MCF 10A (cell line): ENCODE data around the gene ATF7IP. TPM values are rescaled to one million over a fixed set of nuclear protein-coding genes. Genes with fewer than 3 reads are reported as not detected.
A peak's percentile ranks its signal among the peaks of the same experiment; 100 is the strongest.

Source experiments
- BruUV-seq: library from RNA; stranded (reverse); fragments of 400-500 nt; replicated peaks from 2 replicates; lab custom pipeline; 2021; lab: Mats Ljungman, UMichigan
- CTCF ChIA-PET: fragments of 300-600 bp; sonication (Branson Sonifier 250); formaldehyde crosslinking; extraction: SDS; loops from one replicate; lab custom pipeline; 2021; ENCODE audit warnings: antibody characterized with exemption, inconsistent platforms; lab: Yijun Ruan, JAX
- POLR2A ChIA-PET: fragments of 300-600, 350-650 bp; sonication (Branson Sonifier 250); formaldehyde crosslinking; extraction: SDS; loops from one replicate; lab custom pipeline; 2020; ENCODE audit warnings: antibody characterized with exemption, inconsistent platforms; lab: Yijun Ruan, JAX
- DNase-seq: peaks from one replicate; pipeline ENCODE4 v3.0.0-alpha.2; 2018; ENCODE audit not compliant: unreplicated experiment
- H3K27ac Mint-ChIP-seq: one replicate; pipeline ENCODE4 v1.8.0; 2022; ENCODE audit warnings: mild to moderate bottlenecking, low read depth, mixed read lengths; ENCODE audit not compliant: unreplicated experiment
- H3K27me3 Mint-ChIP-seq: one replicate; pipeline ENCODE4 v1.8.0; 2022; ENCODE audit warnings: mixed read lengths; ENCODE audit not compliant: insufficient read depth, unreplicated experiment
- H3K36me3 Mint-ChIP-seq: one replicate; pipeline ENCODE4 v1.8.0; 2022; ENCODE audit warnings: mild to moderate bottlenecking, moderate library complexity, mixed read lengths; ENCODE audit not compliant: insufficient read depth, unreplicated experiment
- H3K4me1 Mint-ChIP-seq: one replicate; pipeline ENCODE4 v1.8.0; 2022; ENCODE audit warnings: mixed read lengths; ENCODE audit not compliant: insufficient read depth, unreplicated experiment
- H3K4me3 Mint-ChIP-seq: one replicate; pipeline ENCODE4 v1.8.0; 2022; ENCODE audit warnings: mild to moderate bottlenecking, moderate library complexity, mixed read lengths; ENCODE audit not compliant: unreplicated experiment
- H3K9me3 Mint-ChIP-seq: one replicate; pipeline ENCODE4 v1.8.0; 2022; ENCODE audit warnings: mixed read lengths; ENCODE audit not compliant: unreplicated experiment
- CTCF ChIP-seq: fragments of 200-600 bp; IDR thresholded peaks from one replicate; pipeline ENCODE4 v1.8.0; 2022; ENCODE audit warnings: antibody characterized with exemption, mild to moderate bottlenecking; ENCODE audit not compliant: unreplicated experiment
- intact Hi-C: fragments of 100-400 bp; cut with micrococcal nuclease; formaldehyde crosslinking; loops from 2 replicates; pipeline ENCODE4 v1.14.1; 2022
- total RNA-seq: library from RNA; stranded (reverse); gene quantifications from 2 replicates; pipeline ENCODE4 v1.2.3, GENCODE V29; 2022

ATF7IP gene
- total RNA-seq, 1 experiment from 2014 or later, result 29.4 TPM

GRCh38 chr12:14356147-14356546 is 9.3 kb upstream of the ATF7IP start:
- no peak for DNase-seq
- POLR2A ChIA-PET, result no interaction called here
- no peak for TF ChIP-seq CTCF
- H3K36me3 Mint-ChIP-seq, result peaks cover 6% of the 10 kb centered on the region
- intact Hi-C loops, result no loop called here
- no TSS peak for BruUV-seq
- no peak overlapping the region for H3K27ac Mint-ChIP-seq
- CTCF ChIA-PET, result no interaction called here
- H3K4me1 Mint-ChIP-seq, result no peaks in the 10 kb centered on the region
- peaks cover 16% of the 10 kb centered on the region for H3K9me3 Mint-ChIP-seq
- no peak overlapping the region for H3K4me3 Mint-ChIP-seq
- H3K27me3 Mint-ChIP-seq, result no peaks in the 10 kb centered on the region

- Mint-ChIP-seq H3K9me3 (peaks cover 13% of the 10 kb centered on the region), H3K36me3 (peaks cover 6% of the 10 kb centered on the region), H3K4me1 (no peaks in the 10 kb centered on the region), H3K27me3 (no peaks in the 10 kb centered on the region), H3K4me3 (no peak overlapping the region), H3K27ac (no peak overlapping the region)
- BruUV-seq, result no TSS peak
- no peak for TF ChIP-seq CTCF
- POLR2A ChIA-PET, result interaction anchor here (0.9 kb wide), 1 partner anchor 8 kb away, joined by 3 read pairs; the partner anchor contains the start of gene ATF7IP
- DNase-seq, result no peak
- intact Hi-C loops, result no loop called here
- CTCF ChIA-PET, result no interaction called here
Measured at GRCh38 chr12:14357486-14357885, 8.0 kb upstream of the ATF7IP start.

- CTCF ChIA-PET, result interaction anchor here (0.7 kb wide), 1 partner anchor 176 kb away, joined by 3 read pairs; no protein-coding TSS in a partner anchor
- no peak for DNase-seq
- Mint-ChIP-seq H3K27me3 (no peaks in the 10 kb centered on the region), H3K9me3 (no peaks in the 10 kb centered on the region), H3K36me3 (no peaks in the 10 kb centered on the region), H3K27ac (no peak overlapping the region), H3K4me3 (no peak overlapping the region), H3K4me1 (no peaks in the 10 kb centered on the region)
- POLR2A ChIA-PET, result no interaction called here
- BruUV-seq, result no TSS peak
- intact Hi-C loops, result loop anchor here (10.0 kb wide), 1 partner anchor 252 kb away; no protein-coding TSS in a partner anchor
- TF ChIP-seq CTCF, result no peak
Measured at GRCh38 chr12:14362352-14362751, 3.1 kb upstream of the ATF7IP start.

GRCh38 chr12:14364583-14365271 is 755 bp upstream of the ATF7IP start:
- no peak for DNase-seq
- BruUV-seq, result no TSS peak
- TF ChIP-seq CTCF, result no peak
- POLR2A ChIA-PET, result interaction anchor here (0.5 to 2.9 kb wide), 27 partner anchors 8 to 883 kb away, joined by 3 to 93 read pairs (median 7); a partner anchor contains a TSS
- Mint-ChIP-seq H3K4me3 (peak overlapping the region; percentile 69), H3K9me3 (no peaks in the 10 kb centered on the region), H3K27me3 (no peaks in the 10 kb centered on the region), H3K4me1 (no peaks in the 10 kb centered on the region), H3K36me3 (peaks cover 2% of the 10 kb centered on the region), H3K27ac (peak overlapping the region; percentile 69)
- intact Hi-C loops, result loop anchor here (1.0 to 10.0 kb wide), 7 partner anchors 53 to 1362 kb away; partner anchors contain the start of gene HEBP1
- CTCF ChIA-PET, result interaction anchor here (0.8 to 2.2 kb wide), 14 partner anchors 20 to 405 kb away, joined by 3 to 22 read pairs (median 6); no protein-coding TSS in a partner anchor
